Medulla oblongata (tissue), 1 donor: Measurements from ENCODE around the gene BFSP2.
A peak's percentile ranks its signal among the peaks of the same experiment; 100 is the strongest.

ENCODE experiments used
- DNase-seq: peaks from one replicate; pipeline ENCODE4 v3.0.0-alpha.2; 2015; ENCODE audit errors: extremely low spot score

BFSP2 gene

DNA sequence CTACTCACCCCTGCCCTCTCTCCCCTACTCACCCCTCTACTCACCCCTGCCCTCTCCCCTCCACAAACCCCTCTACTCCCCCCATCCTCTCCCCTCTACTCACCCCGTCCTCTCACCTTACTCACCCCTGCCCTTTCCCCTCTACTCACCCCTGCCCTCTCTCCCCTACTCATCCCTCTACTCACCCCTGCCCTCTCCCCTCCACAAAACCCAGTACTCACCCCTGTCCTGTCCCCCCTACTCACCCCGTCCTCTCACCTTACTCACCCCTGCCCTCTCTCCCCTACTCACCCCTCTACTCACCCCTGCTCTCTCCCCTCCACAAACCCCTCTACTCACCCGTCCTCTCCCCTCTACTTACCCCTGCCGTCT, 14.2 kb downstream of the BFSP2 start:
- DNase-seq, result no peak

DNA sequence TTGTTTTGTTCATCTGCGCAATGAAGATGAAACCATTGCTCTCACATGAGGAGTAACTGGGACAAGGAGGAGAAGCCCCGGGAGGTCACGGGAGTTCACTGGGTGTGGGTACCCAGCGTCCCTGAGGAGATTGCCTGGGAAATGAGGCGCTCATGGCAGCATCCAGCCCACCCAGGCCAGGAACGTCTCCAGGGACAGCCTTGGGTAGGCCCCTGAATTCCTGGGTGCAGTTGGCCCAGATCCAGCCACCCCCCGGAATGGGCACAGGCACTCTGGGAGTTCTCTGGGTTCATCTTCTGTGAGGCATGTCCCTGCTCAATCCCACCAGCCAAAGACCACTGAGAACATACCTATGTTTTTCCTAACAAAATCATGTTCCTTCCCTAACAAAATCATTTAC, 18.5 kb downstream of the BFSP2 start:
- no peak for DNase-seq

GRCh38 chr3:133419151-133419909, 19.5 kb downstream of the BFSP2 start:
- no peak for DNase-seq

DNA sequence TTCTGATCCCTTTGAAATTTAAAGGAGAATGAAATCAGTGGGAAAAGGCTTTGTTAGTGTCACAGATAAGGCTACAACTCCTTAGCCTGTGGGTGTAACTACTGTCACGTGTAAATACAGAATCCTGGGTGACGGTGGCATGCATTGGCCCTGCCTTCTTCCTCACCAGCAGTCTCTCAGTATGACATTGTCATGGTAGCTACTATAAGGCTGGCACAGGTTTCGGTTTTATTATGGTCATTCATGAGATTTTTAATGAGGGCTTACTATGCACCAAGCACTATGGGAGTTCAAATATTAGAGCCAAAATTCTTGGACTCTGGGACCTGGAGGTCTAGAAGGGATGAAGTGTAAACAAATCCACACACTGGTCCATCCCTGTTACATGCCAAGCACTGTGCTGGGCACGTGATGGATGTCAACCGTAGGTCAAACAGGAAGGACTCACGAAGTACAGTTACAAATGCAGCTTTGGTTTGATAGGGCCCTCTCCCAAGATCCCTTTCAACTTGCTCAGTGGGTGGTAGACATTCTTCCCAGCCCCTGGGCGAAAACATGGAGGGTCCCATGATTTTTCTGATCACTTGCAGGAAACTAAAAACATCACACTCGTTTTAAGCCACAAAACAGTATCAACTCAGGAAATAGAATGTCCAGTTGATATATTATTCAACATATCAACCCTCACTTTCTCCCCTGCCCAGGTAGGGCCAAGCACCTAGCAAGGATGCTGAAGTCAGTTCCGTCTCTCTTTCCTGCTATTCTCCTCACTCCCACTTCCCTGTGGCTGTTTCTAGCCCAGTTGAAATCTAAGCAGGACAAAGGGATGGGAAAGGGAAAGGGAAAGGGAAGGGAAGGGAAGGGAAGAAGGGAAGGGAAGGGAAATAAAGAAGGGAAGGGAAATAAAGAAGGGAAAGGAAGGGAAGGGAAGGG, 25.3 kb downstream of the BFSP2 start:
- DNase-seq, result no peak

DNA sequence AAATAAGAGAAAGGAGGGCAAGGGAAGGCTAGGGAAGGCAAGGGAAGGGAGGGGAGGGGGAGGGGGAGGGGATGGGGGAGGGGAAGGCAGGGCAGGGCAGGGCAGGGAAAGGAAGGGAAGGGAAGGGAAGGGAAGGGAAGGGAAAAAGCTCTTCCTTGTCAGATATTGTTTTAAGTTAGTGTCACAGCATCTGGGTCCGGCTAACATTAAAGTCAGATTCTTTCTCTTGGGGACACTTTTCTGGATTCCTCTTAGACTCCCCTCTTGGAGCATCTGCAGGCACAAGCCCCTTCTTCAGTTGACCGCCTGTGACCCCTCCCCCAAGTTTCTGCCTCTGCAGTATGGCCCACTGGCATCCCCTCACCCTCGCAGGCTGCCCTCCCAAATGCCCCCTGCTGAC, 26.0 kb downstream of the BFSP2 start:
- no peak for DNase-seq

DNA sequence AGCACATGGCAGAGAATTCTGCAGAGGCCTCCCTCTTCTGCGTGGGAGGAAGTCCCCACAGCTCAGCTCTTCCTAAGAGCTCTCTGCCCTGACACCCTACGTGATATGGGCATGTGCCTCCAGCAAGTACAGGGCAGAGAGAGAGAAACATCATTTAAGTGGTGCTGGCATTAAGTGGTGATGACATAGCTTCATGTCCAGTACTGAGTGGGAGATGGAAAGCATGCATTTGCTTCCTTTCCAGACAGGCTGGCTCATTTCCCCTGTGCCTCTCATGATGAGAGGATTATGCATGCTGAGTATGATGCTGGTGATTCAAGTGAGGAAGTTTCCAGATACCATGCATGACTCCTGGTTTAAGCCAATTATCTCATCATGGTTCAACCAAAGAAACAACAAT, 26.9 kb downstream of the BFSP2 start:
- DNase-seq, result no peak

- no peak for DNase-seq
These were observed 28.7 kb downstream of the BFSP2 start for GRCh38 chr3:133428552-133428951.

DNA sequence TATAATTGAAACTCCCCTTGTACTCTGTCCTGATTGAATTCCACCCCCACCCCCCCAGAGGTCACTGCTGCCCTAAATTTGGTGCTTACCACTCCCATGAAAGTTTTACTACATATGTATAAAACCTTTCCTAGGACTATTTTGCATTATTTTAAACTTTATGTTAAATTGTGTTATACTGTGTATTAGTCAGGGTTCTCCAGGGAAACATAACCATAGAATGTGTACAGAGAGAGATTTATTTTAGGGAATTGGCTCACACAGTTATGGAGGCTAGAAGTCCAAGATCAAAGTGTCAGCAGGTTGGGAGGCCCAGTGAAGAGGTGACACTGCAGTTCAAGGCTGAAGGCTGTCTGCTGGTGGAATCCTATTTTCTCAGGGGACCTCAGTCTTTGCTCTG, 29.2 kb downstream of the BFSP2 start:
- DNase-seq, result no peak

DNA sequence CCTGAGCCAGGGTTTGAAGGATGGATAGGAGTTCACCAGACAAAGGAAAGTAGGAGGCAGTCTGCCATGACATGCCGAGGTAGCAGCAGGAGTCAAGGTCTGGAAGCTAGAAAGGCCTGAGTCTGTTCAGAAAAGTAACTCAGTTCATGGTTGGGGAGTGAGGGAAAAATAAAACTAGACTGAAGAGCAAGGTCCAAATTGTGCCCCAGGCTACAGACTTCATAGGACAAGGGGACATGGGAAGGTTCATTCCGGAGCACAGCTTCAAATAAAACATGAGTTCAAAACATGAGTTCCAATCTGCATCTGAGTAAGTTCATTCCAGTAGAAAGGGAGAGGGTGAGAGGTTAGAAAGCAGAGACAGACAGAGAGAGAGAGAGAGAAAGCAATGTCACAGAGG, 39.7 kb downstream of the BFSP2 start:
- DNase-seq, result no peak

DNA sequence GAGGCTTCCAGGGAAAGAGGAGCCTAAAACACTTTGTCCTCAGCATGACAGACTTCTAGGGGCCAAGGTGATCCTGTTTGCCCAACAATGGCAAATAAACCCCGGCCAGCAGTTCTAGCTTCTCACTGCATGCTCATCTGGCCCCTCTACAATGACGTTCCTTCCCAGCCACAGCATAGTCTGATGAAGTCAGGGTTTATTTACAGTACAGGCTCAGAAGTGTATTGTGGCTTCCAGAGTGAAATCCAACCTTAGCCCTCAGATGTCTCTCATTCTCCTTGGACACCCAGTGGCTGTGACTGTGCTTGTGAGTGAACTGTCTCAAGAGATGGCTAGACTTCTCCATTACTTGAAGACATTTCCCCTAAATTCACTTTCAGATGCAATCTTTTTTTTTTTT, 40.8 kb downstream of the BFSP2 start:
- no peak for DNase-seq

DNA sequence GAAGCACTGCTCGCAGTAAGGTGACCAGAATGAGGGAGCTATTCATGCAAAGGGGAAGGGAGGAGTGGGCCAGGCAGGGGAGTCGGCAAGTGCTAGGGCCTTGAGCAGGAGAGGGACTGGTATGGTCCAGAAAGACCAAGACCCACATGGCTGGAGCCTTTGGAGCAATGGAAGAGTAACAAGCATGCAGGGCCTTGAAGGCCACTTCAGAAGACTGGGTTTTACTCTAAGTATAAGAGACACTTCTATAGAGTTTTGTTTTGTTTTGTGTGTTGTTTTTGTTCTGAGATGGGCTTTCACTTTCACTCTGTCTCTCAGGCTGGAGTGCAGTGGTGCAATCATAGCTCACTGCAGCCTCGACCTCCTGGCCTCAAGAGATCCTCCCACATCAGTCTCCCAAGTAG, 42.0 kb downstream of the BFSP2 start:
- no peak for DNase-seq

DNA sequence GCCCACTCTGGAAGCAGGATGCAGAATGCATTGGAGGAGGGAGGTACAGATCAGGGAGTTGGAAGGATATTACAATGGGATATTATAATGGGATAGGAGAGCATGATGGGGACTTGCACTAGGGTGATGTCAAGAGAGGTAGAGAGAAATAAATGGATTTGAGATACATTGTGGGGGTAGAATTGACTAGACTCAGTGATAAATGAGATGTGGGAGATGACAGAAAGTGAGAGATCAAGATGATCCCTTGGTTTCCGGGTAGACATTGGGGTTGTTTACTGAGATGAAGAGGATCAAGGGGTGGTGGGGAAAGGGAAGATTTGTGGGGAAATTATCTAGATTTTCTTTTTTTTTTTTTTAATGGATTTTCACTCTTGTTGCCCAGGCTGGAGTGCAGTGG, 42.7 kb downstream of the BFSP2 start:
- DNase-seq, result no peak

DNA sequence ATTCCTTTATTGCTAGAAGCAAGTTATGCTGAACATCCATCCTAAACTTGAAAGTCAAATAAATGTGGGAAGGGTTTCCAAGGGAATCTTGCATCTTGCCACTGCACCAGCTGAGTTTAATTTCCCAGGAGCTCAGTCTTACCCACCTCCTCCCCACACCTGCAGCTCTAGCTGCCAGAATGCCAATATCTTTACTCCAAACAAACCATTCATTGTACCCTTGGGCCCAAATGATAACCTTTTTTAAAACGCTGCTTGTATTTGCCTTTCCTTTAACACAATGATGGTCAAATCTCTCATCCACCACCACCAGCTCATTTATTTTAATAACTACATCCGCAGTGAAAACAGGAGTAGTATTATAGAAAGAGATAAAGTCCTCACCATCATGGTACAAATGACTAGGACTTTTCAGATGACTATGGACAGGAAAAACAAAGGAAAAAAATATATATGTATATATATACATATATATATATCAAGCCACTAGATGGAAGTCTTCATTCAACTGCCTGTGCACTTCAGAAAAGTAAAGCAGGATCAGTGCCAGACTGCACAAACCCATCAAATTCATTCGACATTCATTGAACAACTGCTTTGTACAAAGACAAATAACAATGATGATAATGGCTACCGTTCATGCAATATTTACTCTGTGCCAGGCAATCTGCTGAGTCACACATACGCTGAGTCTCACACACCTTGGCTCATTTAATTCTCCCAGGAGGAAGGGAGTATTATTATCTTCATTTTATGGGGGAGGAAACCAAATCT, 44.0 kb downstream of the BFSP2 start:
- DNase-seq, result no peak

DNA sequence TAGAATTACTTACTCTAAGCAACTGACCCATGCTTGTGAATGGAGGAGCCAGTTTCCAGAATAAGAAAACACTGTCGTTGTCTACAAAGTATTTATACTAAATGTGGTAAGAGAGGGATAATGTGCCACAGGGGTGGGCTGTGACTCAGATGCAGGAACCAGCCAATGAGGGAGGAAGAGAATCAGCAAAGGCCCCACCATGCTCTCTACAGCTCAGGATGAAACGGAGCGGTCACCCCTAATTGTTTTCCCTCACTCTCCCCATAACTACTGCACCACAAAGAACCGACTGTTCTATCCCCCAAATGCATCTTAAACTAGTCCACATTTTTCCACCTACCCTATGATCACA, 44.5 kb downstream of the BFSP2 start:
- no peak for DNase-seq

GRCh38 chr3:133445108-133445507, 45.3 kb downstream of the BFSP2 start:
- DNase-seq, result no peak

DNA sequence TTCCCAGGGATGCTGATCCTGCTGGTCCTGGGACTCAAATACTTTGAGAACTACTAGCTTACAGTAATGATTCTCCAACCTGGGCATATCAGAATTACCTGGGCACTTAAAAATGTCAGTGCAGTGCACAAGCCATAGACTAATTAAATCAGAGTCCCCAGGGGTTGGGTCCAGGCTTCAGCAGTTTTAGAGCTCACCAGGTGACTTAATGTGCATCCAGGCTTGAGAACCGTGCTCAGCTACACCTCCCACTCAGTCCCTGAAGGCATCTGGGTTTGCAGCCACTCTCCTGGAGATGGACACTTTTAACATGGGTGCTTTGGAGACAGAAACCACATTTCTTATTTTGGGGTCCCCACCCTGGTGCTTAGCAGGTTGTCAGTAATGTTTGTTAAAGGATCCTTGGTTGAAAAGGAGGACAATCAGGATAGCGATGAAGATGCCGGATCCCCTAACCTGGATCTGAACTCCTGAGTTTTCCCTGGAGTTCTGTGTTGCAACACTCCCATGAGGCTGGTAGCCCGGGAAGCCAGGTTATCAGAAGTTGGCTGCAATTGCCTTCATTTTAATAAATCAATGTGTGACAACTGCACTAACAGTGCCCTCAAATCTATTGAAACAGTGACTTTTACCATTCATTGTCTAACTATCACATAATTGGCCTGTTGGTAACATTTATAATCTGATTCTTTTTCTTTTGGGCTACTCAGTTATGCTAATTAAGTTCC, 48.1 kb downstream of the BFSP2 start:
- no peak for DNase-seq

DNA sequence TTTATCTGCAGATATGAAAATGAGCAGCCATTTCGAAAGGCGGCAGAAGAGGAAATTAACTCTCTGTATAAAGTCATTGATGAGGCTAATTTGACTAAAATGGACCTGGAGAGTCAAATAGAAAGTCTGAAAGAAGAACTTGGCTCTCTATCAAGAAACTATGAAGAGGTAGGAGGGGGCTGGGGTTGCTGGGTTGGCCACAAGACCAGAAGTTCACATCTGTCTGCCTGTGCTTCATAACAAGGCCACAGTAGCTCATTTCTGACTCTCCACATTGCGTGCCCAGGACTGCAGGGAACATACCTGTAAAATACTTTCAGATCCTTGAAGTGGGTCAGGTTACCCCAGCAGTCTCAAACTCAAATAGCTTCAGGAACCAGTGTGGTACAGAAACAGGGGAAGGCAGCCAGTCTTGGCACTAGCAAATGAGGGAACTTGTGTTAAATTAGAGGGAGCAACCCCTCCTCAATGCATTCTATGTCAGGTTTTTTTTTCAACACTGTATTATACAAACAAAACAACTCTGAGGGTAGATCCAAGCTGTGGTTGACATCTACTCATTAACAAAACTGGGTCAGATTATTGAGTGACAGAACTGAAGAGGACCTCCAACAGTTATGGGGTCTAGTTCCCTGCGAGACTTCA, 48.7 kb downstream of the BFSP2 start:
- DNase-seq, result peak; percentile 62

GRCh38 chr3:133451309-133451708, 51.5 kb downstream of the BFSP2 start:
- DNase-seq, result no peak

GRCh38 chr3:133452641-133453319, 52.9 kb downstream of the BFSP2 start:
- DNase-seq, result no peak

GRCh38 chr3:133453383-133453782, 53.5 kb downstream of the BFSP2 start:
- no peak for DNase-seq

DNA sequence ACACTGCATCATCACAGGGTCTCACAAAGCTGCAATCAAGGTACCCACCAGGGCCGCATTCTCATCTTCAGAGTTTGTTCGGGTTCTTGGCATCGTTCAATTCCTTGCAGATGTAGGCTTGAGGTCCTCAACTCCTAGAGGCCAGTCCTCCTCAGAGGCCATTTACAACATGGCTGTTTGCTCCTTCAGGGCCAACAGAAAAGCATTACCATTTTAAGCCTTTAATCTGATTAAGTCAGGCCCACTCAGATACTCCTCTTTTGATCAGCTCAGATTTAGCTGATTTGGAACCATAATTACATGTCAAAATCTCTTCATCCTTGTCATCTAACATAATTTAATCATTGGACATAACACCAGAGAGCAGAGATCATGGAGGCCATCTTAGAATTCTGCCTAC, 55.4 kb downstream of the BFSP2 start:
- DNase-seq, result no peak
